Measurements from ENCODE around the gene MPL.

Gene MPL

GRCh38 chr1:43315963-43316737 is 21.5 kb upstream of the MPL start:
- ChIA-PET CTCF (no interaction called here), POLR2A (ENCODE audit: low non-redundant PET) (interaction anchor here (0.6 kb wide), 1 partner anchor 37 kb away, joined by 5 read pairs; no protein-coding TSS in a partner anchor)
- DNase-seq (ENCODE audit: low spot score): no peak
- no peak for TF ChIP-seq CTCF (conservative IDR thresholded peaks at IDR 0.05; ENCODE audit: low read depth)
- no peak overlapping the region for H3K27ac ChIP-seq

- ChIA-PET POLR2A (ENCODE audit: low non-redundant PET) (no interaction called here), CTCF (no interaction called here)
- DNase-seq (ENCODE audit: low spot score): no peak
- no peak overlapping the region for H3K27ac ChIP-seq
- no peak for TF ChIP-seq CTCF (conservative IDR thresholded peaks at IDR 0.05; ENCODE audit: low read depth)
These were observed 20.7 kb upstream of the MPL start for GRCh38 chr1:43316738-43317520.

GRCh38 chr1:43317817-43318471 is 19.7 kb upstream of the MPL start:
- POLR2A ChIA-PET (ENCODE audit: low non-redundant PET): no interaction called here
- TF ChIP-seq CTCF (conservative IDR thresholded peaks at IDR 0.05; ENCODE audit: low read depth): no peak
- no peak overlapping the region for H3K27ac ChIP-seq
- CTCF ChIA-PET: interaction anchor here (0.6 kb wide), 1 partner anchor 11 kb away, joined by 3 read pairs; no protein-coding TSS in a partner anchor
- DNase-seq (ENCODE audit: low spot score): no peak

- ChIA-PET CTCF (no interaction called here), POLR2A (ENCODE audit: low non-redundant PET) (no interaction called here)
- no peak overlapping the region for H3K27ac ChIP-seq
- no peak for TF ChIP-seq CTCF (conservative IDR thresholded peaks at IDR 0.05; ENCODE audit: low read depth)
- no peak for DNase-seq (ENCODE audit: low spot score)
These were observed 18.8 kb upstream of the MPL start for GRCh38 chr1:43318831-43319230.

- H3K27ac ChIP-seq: no peak overlapping the region
- ChIA-PET POLR2A (ENCODE audit: low non-redundant PET) (no interaction called here), CTCF (no interaction called here)
- no peak for DNase-seq (ENCODE audit: low spot score)
- no peak for TF ChIP-seq CTCF (conservative IDR thresholded peaks at IDR 0.05; ENCODE audit: low read depth)
These were observed 18.3 kb upstream of the MPL start for GRCh38 chr1:43319288-43319687.

GRCh38 chr1:43319766-43320165 is 17.9 kb upstream of the MPL start:
- no peak for DNase-seq (ENCODE audit: low spot score)
- TF ChIP-seq CTCF (conservative IDR thresholded peaks at IDR 0.05; ENCODE audit: low read depth): no peak
- POLR2A ChIA-PET (ENCODE audit: low non-redundant PET): no interaction called here
- H3K27ac ChIP-seq: no peak overlapping the region
- CTCF ChIA-PET: no interaction called here
